Measurements from ENCODE around the gene OGFRL1. TPM values are rescaled to one million over a fixed set of nuclear protein-coding genes. Genes with fewer than 3 reads are reported as not detected.
"Not testable (repeated sequence)": the region's sequence is repeated elsewhere in the genome, so short reads cannot be mapped to it uniquely, and the experiment has no call there.

Gene OGFRL1
- 15.8 and 17.6 TPM in 2 replicates for total RNA-seq

GRCh38 chr6:71288228-71289038 lies at the start of gene OGFRL1:
OGFRL1 (plus strand) TSS chr6:71288811; CDS start chr6:71288937, 126 bp downstream.
- peak; percentile 27 for DNase-seq (ENCODE audit: low read depth, low spot score)

DNA sequence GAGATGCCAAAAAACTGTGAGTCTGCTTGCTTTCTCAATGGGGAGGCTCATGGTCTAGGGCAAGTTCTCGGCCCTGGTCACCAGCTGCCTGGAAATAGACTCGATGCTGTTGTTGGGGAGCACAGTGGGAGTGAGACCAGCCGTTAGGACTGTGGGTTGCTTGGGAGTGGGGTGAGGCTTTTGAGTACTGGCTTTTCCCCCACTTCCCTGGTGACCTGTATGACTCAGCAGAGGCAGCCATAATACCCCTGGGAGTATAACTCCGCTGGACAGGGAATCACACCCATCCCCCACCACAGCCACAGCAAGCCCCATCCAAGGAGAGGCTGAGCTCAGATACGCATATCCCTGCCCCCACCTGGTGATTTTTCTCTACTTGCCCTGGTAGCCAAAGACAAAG lies 48.9 kb upstream of the OGFRL1 start:
- DNase-seq (ENCODE audit: low read depth, low spot score), result no peak

DNA sequence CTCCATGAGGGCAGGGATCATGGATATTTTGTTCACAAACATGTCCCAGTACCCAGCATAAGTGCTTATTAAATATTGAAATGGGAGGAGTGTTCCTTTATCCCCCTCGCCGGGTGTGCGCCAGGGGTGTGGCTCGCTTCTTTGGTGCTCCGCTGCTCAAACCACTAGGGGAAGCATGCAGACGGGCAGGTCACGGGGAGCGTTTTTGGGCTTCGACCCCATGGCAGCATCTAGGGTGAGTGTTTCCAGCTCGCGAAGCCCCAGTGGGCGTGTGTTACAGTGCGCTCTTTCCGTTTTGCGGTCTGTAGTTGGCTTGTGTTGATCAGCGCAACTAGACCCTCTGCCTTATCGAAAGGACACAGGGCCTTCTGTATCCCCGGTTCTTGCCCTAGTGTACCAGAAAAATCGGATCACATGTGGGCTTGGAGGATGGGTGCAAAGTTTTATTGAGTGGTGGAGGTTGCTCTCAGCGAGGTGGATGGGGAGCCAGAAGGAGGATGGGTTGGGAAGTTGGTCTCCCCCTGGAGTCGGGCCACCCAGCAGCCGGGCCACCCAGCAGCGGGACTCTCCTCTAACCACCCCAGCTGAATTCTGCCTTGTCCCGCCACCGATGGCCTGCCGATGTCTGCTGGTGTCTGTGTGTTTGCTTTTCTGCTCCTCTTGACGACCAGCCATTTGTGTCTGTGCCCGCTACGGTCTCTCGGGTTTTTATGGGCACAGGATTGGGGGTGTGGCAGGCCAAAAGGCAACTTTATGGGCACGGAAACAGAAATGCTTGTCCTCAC lies 43.2 kb upstream of the OGFRL1 start:
- no peak for DNase-seq (ENCODE audit: low read depth, low spot score)

GRCh38 chr6:71246596-71246995 lies 42.0 kb upstream of the OGFRL1 start:
- DNase-seq (ENCODE audit: low read depth, low spot score), result no peak

DNA sequence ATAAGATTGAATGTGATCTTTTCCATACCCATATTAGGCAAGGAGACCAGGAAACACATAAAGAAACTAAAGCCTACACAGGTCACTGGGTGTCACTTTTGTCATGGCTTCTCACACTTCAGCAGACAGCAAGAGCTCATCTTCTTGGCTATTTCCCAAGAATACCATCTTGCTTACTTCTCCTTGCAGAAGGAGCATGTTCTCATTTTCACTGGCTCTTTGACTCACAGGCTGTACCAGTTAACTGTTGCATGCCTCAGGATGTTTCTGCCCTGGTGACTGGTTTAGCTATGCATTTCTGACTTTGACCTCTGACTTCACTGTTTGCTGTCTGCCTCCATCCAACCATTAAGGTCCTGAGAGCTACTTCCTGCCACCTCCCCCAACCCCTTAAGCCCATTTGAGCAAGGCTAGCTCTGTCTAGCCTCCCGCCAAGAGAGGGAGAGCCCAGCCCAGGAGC lies 40.3 kb upstream of the OGFRL1 start:
- DNase-seq (ENCODE audit: low read depth, low spot score), result no peak

GRCh38 chr6:71248878-71249544 lies 39.6 kb upstream of the OGFRL1 start:
- DNase-seq (ENCODE audit: low read depth, low spot score), result no peak

DNA sequence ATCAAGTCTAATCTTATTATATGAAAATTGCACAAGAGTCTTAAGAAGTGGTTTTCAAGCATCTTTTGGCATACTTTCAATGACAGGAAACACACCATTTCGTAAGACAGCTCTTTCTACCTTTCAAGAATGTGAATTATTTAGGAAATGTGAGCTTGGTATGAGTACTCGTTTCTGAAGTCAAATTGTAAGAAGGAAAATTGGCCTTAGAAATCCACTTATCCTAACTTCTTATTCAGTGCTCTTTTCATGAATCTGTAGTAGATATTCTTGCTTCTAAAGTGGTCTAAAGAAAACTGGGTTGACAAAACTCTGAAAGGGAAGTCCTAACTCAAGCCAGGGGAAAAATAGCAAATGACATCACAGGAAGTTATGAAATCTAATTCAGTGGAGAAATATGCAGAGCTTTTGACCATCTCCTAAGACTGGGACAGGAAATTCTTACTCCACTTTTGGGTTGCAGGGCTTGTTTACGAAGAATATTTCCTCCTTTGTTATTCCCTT lies 38.5 kb upstream of the OGFRL1 start:
- peak; percentile 68 for DNase-seq (ENCODE audit: low read depth, low spot score)

- no peak for DNase-seq (ENCODE audit: low read depth, low spot score)
Measured at GRCh38 chr6:71252410-71252809, 36.2 kb upstream of the OGFRL1 start.

DNA sequence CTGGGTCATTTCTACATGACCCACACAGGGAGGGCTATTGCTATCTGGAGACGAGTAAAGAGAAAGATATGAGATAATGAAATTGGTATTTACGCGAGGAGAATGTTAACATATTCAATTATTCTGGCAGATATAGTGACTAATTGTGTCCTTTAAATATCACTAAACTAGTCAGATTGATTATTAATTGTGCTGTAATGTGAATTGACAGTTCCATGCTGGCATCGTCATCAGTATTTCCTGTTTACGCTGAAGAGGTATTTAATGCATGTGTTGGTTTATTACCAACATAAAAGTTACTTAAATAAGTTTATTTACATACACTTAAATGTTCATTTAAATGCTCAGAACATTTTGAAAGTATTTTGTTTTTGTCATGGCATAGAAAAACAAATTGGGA lies 35.7 kb upstream of the OGFRL1 start:
- DNase-seq (ENCODE audit: low read depth, low spot score), result no peak

DNA sequence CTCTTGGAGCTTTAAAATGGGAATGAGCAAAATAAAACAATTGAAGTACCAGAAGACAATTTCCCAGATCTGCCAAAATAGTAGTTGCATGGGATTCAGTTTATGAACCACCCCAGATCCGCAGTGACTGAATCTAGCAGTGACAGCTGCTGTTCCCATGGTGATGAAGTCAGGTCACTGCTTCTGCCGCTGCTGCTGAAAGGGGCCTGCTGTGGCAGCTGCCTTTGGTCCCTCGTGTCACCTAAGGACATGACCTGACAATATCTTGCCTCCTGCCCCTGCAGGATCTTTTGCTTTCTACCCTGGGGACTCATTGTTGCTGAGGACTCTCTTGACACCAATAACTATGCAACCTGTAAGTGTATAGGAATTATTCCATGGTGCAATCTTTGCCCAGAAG lies 34.3 kb upstream of the OGFRL1 start:
- no peak for DNase-seq (ENCODE audit: low read depth, low spot score)

GRCh38 chr6:71258078-71258866 lies 30.3 kb upstream of the OGFRL1 start:
- DNase-seq (ENCODE audit: low read depth, low spot score), result no peak

GRCh38 chr6:71259888-71260604 lies 28.6 kb upstream of the OGFRL1 start:
- no peak for DNase-seq (ENCODE audit: low read depth, low spot score)

DNA sequence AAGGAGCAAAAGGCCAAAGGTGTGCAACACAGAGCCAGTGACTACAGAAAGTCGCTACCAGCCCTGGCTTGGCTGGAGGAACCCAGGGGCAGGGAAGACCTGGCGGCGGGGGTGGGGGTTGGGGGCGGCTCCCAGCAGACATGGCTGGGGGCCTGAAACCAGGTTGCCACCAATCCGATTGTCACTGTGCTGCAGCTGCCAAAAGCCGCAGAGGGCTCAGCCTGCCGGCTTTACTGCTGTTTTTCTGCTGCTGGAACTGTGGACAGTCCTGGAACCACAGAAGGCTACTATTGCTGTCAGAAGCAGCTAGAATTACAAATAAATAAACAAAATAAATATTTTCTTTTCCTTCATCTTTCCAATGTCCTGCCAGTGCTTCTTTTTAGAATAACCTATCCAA lies 25.7 kb upstream of the OGFRL1 start:
- no peak for DNase-seq (ENCODE audit: low read depth, low spot score)

DNA sequence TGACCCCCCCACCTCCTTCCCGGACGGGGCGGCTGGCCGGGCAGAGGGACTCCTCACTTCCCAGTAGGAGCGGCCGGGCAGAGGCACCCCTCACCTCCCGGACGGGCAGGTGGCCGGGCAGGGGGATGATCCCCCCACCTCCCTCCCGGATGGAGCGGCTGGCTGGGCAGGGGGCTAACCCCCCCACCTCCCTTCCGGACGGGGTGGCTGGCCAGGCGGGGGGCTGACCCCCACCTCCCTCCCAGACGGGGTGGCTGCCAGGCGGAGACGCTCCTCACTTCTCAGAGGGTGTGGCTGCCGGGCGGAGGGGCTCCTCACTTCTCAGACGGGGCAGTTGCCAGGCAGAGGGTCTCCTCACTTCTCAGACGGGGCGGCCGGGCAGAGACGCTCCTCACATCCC lies 22.2 kb upstream of the OGFRL1 start:
- DNase-seq (ENCODE audit: low read depth, low spot score), result not testable (repeated sequence)

DNA sequence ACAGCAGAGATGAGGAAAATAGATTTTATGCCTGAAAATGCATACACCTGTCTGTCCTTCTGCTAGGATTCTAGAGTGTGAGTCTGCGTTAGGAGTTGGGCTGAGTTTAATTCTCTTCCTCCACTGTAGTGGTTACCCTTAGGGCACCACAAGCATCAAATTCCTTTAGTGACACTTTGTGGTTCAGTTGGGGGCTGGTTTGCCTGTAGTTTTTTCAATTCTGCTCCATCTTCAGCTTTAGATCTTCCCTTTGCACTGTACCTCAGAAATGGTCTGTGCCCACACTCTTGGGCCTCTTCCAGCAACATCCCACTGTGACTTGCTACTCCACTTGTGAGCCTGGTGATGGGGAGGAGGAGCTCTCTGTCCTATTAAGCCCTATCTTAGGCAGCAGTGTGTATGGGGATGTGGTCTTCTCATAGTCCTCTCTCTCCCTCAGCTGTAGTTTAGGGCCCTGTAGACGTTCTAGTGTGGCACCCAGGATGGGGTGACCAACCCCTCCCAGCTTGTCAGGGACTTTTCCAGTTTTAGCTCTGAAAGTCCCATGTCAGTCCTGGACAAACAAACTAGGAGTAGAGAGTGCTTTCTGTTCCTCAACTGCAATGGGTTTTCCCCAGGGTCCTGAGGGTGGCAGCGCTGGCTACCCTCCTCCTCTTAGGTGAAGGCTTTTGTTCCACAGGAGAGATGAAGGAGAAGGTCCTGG lies 19.7 kb upstream of the OGFRL1 start:
- no peak for DNase-seq (ENCODE audit: low read depth, low spot score)

GRCh38 chr6:71277926-71278600 lies 10.5 kb upstream of the OGFRL1 start:
- no peak for DNase-seq (ENCODE audit: low read depth, low spot score)

GRCh38 chr6:71279321-71279720 lies 9.3 kb upstream of the OGFRL1 start:
- no peak for DNase-seq (ENCODE audit: low read depth, low spot score)

DNA sequence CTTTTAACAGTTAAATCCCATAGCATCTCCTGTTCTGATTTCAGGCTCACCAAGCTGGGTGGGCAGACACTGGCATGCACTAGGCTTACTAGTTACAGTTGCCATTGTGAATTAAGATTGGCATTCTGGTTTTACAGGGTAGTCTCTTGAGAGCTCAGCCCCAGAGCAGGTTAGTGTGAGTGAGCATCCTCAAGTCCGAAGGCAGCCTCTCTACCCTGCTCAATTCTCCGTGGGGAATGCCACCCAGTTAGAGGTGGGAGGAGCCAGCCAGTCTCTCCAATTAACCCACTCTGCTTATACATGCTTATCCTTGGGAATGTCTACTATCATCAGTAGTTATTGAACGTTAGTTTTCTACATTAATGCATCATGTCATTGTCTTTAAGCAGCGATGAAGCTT lies 8.9 kb upstream of the OGFRL1 start:
- DNase-seq (ENCODE audit: low read depth, low spot score), result no peak

DNA sequence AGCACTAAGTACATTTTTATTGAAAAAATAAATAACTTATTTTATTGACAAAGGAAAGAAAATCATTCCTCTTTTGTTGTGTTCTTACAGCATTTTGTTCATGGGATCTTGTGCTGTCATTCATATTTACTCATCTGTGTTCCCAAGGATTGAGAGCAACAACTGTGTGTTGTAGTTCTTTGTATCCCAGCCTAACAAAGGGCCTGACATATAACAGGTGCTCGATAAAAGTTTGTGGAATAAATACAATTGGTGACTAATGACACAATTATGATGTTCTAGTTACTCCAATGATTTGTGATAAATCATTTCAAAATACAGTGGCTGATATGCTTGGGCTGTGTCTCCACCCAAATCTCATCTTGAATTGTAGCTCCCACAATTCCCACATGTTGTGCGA lies 7.9 kb upstream of the OGFRL1 start:
- no peak for DNase-seq (ENCODE audit: low read depth, low spot score)

All from pulmonary artery endothelial cell (primary cell).